NCI-H748 treated with DMSO at 0.1 percent for 48 hours (cell line): ENCODE measurements around the gene BBS7.

ENCODE experiments used
- DNase-seq: peaks from one replicate; lab custom pipeline; 2025; lab: John Stamatoyannopoulos, UW

The BBS7 gene

GRCh38 chr4:121869841-121870822 is at the start of gene BBS7:
TSS of gene BBS7 (minus strand) at chr4:121870474. CDS start at chr4:121870313, 161 bp downstream.
- peak; percentile 90 for DNase-seq

GRCh38 chr4:121913667-121914066 is 43.4 kb upstream of the BBS7 start:
- DNase-seq, result no peak

- no peak for DNase-seq
Observed at GRCh38 chr4:121908346-121908745, 38.1 kb upstream of the BBS7 start.

GRCh38 chr4:121900132-121900983 is 30.1 kb upstream of the BBS7 start:
- DNase-seq, result peak; percentile 34

- DNase-seq, result no peak
Observed at GRCh38 chr4:121898150-121898549, 27.9 kb upstream of the BBS7 start.

GRCh38 chr4:121888134-121888533 is 17.9 kb upstream of the BBS7 start:
- DNase-seq, result no peak

GRCh38 chr4:121885115-121885514 is 14.8 kb upstream of the BBS7 start:
- DNase-seq, result no peak

- DNase-seq, result no peak
Observed at GRCh38 chr4:121881158-121881557, 10.9 kb upstream of the BBS7 start.

- no peak for DNase-seq
Observed at GRCh38 chr4:121879135-121879534, 8.9 kb upstream of the BBS7 start.

- no peak for DNase-seq
Observed at GRCh38 chr4:121877041-121877773, 6.9 kb upstream of the BBS7 start.

- DNase-seq, result no peak
Observed at GRCh38 chr4:121876070-121876469, 5.8 kb upstream of the BBS7 start.

- DNase-seq, result no peak
Observed at GRCh38 chr4:121875652-121876051, 5.4 kb upstream of the BBS7 start.

- DNase-seq, result no peak
Observed at GRCh38 chr4:121873604-121874003, 3.3 kb upstream of the BBS7 start.

GRCh38 chr4:121863799-121864198 is 6.5 kb downstream of the BBS7 start:
- DNase-seq, result no peak

- DNase-seq, result no peak
Observed at GRCh38 chr4:121861426-121861825, 8.8 kb downstream of the BBS7 start.

- DNase-seq, result no peak
Observed at GRCh38 chr4:121860121-121860520, 10.2 kb downstream of the BBS7 start.

- DNase-seq, result no peak
Observed at GRCh38 chr4:121851354-121851753, 18.9 kb downstream of the BBS7 start.

GRCh38 chr4:121846662-121847061 is 23.6 kb downstream of the BBS7 start:
- no peak for DNase-seq

- no peak for DNase-seq
Observed at GRCh38 chr4:121842862-121843261, 27.4 kb downstream of the BBS7 start.

- no peak for DNase-seq
Observed at GRCh38 chr4:121838136-121838535, 32.1 kb downstream of the BBS7 start.

- DNase-seq, result no peak
Observed at GRCh38 chr4:121829511-121829910, 40.8 kb downstream of the BBS7 start.

GRCh38 chr4:121827853-121828252 is 42.4 kb downstream of the BBS7 start:
- no peak for DNase-seq
